Hematopoietic multipotent progenitor cell treated with erythropoietin and hydrocortisone succinate and interleukin-3 and kit ligand, for 4 days (in vitro differentiated cells): Measurements from ENCODE around the gene RPS24.

Source experiments
- DNase-seq: peaks from one replicate; pipeline ENCODE4 v3.0.0-alpha.2; 2015

Gene RPS24

GRCh38 chr10:78028438-78029268 is 5.0 kb upstream of the RPS24 start:
- DNase-seq = peak; percentile 37

- peak; percentile 98 for DNase-seq
Measured at GRCh38 chr10:78029269-78030226, 4.1 kb upstream of the RPS24 start, which contains the start of gene POLR3A. POLR3A (minus strand) TSS chr10:78029515; CDS start chr10:78029407, 108 bp downstream.

GRCh38 chr10:78033387-78033636 is 351 bp upstream of the RPS24 start:
- DNase-seq = no peak

- DNase-seq = no peak
Measured at GRCh38 chr10:78035025-78035424, 1.4 kb downstream of the RPS24 start.

- DNase-seq = no peak
Measured at GRCh38 chr10:78035437-78035836, 1.8 kb downstream of the RPS24 start.

- DNase-seq = no peak
Measured at GRCh38 chr10:78035933-78036583, 2.4 kb downstream of the RPS24 start.

DNA sequence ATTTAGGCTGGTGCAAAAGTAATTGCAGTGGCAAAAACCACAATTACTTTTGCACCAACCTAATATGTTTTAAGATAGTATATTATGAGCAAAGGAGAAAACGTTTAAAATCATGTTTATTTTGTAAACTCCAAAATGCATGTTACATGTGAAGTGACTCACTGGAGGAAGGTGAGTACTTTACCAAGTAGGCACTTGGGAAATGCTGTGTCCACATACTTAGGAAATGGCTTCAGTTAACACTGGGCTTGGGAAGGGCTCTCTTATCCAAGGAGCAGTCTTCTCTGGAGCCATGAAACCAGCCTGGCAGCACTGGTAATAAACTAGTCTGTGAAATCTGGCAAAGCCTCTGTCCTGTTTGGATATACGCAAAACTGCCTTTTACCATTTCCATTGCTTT is 4.4 kb downstream of the RPS24 start:
- DNase-seq = no peak

DNA sequence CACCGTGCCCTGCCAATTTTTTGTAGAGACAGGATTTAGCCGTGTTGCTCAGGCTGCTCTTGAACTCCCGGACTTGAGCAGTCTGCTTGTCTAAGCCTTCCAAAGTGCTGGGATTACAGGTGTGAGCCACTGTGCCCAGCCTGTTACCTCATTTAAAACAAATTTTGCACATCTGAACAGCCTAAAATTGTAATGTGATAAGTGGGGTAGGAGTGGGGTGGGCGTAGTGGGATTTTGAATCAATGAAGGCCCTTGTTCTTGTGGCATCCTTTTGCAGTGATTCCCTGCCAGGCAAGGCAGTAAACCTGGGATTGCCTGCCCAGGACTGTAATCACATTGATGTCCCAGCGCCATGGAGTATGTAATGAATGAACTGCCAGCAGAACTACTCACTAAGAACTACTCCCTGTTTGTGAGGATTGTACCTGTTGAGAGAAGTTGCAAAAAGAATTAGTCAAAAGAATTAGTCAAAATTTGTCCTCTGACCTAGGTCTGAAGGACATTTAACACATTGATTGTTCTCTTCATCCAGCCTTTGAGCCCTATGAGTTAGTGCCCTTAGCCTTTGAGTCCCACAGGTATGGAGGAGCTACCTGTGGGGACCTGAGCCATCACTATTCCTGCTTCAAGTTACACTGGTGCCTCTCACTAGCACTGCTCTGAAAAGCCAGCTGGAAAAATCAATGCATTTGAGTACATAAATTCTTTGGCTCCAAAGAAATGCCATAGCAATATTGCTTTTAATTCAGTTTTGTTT is 5.3 kb downstream of the RPS24 start:
- no peak for DNase-seq

DNA sequence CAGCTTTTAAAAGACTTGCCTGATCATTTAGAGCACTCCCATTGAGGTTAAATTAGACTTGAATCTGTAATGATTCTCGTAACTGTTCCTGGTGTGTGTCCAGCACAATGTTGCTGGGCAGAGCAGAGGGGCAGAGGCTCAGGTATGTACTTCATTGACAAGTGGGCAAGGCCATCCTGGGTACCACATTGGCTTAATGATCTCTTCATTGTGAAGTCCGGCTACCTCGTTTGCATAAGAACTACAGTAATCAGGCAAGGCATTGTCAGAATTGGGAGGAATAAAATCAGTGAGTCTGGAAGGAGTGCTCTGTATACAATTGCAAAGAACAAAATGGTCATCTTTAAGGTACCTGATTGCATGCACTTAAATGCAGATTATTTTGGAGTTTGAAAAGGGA is 6.1 kb downstream of the RPS24 start:
- no peak for DNase-seq

DNA sequence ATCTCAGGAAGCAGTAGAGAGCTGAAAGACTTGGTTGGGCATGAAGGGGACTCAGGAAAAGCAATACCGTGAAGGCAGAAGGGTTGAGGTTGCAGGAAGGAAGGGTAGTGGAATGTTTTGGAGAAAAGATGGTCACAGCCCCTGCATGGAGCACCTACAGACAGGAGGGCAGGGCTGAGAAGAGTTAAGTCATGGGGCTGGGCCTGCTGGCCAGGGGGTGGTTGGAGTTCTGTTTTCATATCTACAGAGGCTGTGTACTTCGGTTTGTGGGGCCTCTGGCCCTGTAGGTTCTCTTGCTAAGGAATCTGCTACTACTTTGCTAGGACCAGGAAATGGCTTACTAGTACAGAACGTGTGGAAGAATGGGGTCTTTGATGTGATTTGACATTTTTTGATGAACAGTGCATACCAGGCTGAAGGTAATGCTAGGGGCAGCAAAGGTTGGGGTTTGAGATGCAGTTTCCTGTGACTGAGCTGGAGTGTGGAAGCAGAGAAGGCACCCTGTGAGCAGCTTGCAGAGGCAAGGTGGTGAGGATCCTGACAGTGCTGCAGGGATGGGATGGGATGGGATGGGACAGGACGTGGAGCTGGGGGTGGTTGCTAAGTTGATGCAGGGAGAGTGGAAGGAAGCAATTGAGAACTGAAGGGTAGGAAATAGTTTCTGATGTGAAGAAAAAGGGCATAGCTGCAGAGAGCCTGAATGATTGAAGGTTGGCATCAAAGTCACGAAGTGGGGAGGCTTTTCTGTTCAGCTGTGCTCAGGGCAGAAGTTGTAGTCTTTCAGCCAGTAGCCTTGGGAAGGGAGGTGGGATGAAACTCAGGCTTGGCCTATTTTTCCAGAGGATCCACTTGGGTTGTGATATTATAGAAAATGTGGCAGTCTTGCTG is 7.8 kb downstream of the RPS24 start:
- DNase-seq = peak; percentile 23

- DNase-seq = no peak
Measured at GRCh38 chr10:78042058-78042751, 8.5 kb downstream of the RPS24 start.

DNA sequence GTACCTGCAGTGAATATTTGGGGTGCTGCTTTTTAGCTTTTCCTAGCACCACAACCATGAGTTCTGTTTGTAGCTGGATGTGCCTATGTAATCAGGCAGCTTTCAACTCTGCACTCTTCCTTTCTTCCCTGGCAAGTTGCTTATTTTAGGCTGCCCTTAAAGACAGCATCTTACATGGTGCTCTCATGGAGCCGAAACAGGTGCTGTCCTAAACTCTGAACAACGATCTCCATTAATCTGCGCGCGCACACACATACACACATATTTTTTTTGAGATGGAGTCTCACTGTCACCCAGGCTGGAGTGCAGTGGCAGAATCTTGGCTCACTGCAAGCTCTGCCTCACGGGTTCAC is 9.1 kb downstream of the RPS24 start:
- DNase-seq = no peak

DNA sequence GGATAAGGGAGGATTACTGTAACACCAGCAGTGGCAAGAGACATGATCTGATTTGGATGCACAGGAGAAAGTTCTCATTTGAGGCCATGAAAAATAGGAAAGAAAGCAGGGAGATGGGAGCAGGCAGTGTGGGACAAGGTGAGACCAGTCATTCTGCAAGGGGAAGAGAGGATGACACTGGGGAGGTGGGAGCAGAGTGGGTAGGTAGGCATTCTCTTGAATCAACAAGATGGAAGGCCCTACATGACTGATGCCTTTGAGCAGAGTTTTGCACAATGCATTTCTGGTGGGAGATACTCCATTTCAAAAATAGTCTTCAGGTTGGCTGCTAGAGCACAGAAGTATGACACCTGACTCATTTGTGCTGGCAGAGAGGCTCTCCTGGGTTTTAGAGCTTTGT is 10.5 kb downstream of the RPS24 start:
- DNase-seq = no peak

DNA sequence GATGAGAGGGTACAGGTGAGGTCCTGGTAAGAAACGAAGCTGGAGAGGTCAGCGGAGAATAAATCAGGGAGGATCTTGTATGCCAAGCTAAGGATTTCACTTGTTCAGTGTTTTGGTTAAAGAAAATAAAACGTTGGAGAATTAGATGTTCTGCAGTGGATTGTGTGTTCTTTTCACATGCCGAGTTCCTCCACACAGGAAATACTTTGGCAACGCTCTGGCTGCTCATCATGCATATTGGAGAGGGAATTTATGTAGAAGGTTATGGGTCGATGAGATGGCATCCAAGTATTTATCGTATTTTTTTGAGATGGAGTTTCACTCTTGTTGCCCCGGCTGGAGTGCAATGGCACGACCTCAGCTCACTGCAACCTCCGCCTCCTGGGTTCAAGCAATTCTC is 11.0 kb downstream of the RPS24 start:
- no peak for DNase-seq

GRCh38 chr10:78045237-78045636 is 11.6 kb downstream of the RPS24 start:
- DNase-seq = no peak

DNA sequence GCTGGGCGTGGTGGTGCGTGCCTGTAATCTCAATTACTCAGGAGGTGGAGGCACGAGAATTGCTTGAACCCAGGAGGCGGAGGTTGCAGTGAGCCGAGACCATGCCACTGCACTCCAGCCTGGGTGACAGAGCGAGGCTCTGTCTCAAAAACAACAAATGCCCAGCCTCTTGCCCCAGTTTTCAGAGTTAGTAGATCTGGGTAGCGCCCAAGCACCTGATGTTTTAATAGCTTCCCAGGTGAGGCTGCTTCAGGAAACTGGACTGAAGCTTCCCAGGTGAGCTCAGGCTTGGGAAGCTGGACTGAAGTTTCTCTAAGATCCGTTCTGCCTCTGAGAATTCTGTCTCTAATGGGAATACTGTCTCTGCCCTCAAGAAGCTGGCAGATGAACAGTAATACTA is 12.2 kb downstream of the RPS24 start:
- no peak for DNase-seq

- DNase-seq = no peak
Measured at GRCh38 chr10:78046711-78047269, 13.1 kb downstream of the RPS24 start.

- DNase-seq = peak; percentile 93
Measured at GRCh38 chr10:78047314-78047891, 13.7 kb downstream of the RPS24 start.

DNA sequence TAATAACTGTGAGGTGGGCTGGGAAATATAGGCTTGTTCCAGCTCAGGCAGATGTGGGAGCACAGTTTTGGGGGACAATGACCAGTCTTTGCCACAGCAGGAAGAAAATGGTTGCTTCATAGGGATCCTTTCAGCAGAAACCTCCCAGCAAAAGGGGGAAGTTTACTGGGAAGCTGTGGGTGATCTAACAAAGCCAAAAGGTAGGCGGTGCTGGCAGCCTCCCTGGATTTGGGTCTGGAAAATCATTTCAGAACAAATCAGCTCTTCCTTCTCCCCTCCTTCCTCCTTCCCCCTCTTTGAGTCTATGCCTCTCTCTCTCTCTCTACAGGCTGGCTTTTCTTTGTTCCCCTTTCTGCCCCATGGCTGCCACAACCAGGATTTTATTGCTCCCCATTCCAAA is 16.2 kb downstream of the RPS24 start:
- DNase-seq = no peak

- no peak for DNase-seq
Measured at GRCh38 chr10:78053211-78053868, 19.7 kb downstream of the RPS24 start.
